Endothelial cell of umbilical vein (primary cell): Measurements from ENCODE around the gene LHX4. TPM values are rescaled to one million over a fixed set of nuclear protein-coding genes. Genes with fewer than 3 reads are reported as not detected.

Experiments
- BruUV-seq: library from RNA; stranded (reverse); fragments of 400-500 nt; replicated peaks from 2 replicates; lab custom pipeline; 2021; lab: Mats Ljungman, UMichigan
- CTCF ChIA-PET: fragments of 300-600, 350-600 bp; sonication (Branson Sonifier 250); formaldehyde crosslinking; loops from one replicate; lab custom pipeline; 2021; ENCODE audit warnings: antibody characterized with exemption, inconsistent platforms; lab: Charles Lee
- POLR2A ChIA-PET: fragments of 300-600, 350-600 bp; sonication (Branson Sonifier 250); formaldehyde crosslinking; loops from one replicate; lab custom pipeline; 2021; ENCODE audit warnings: antibody characterized with exemption, inconsistent platforms; lab: Charles Lee
- DNase-seq: peaks from one replicate; pipeline ENCODE4 v3.0.0-alpha.2; 2011; ENCODE audit warnings: low read depth, low spot score
- FAIRE-seq: peaks from 2 replicates; lab custom pipeline; 2011; peaks lifted over from hg19 to GRCh38; lab: Jason Lieb, UNC
- H2AFZ ChIP-seq: 2 replicates; pipeline ENCODE4 v1.6.0; 2012; ENCODE audit warnings: low read depth, low read length, control low read depth, inconsistent platforms
- H3K27ac ChIP-seq: 2 replicates; pipeline ENCODE4 v1.5.1; 2011; ENCODE audit warnings: low read depth, mild to moderate bottlenecking, control low read depth, low read length, moderate library complexity; ENCODE audit not compliant: insufficient read depth
- H3K27me3 ChIP-seq, 2 experiments: 2 replicates each; pipeline versions ENCODE4 v1.6.0 to v1.6.1; 2011; ENCODE audit warnings: low read length in 2 of 2, mixed read lengths in 1 of 2; ENCODE audit not compliant: control insufficient read depth in 2 of 2, insufficient read depth in 2 of 2
- H3K36me3 ChIP-seq, 2 experiments: 2 replicates in 1 of 2; 3 replicates in 1 of 2; pipeline ENCODE4 v1.5.1; 2011; ENCODE audit warnings: low read length in 2 of 2, mild to moderate bottlenecking in 1 of 2, moderate library complexity in 1 of 2; ENCODE audit not compliant: control insufficient read depth in 2 of 2, insufficient read depth in 2 of 2; ENCODE audit errors: extremely low read depth in 1 of 2
- H3K4me1 ChIP-seq: 3 replicates; pipeline ENCODE4 v1.5.1; 2011; ENCODE audit warnings: mild to moderate bottlenecking, low read length; ENCODE audit not compliant: control insufficient read depth, insufficient read depth; ENCODE audit errors: extremely low read depth
- H3K4me2 ChIP-seq: 2 replicates; pipeline ENCODE4 v1.6.1; 2011; ENCODE audit warnings: low read length, control low read depth, mixed read lengths; ENCODE audit not compliant: insufficient read depth
- H3K4me3 ChIP-seq, 3 experiments: fragments of 200-600 bp in 1 of 3; sonication (generic), shearing (Covaris generic) in 1 of 3; replicated peaks in 1 of 3; 2 replicates each; pipeline ENCODE4 v1.5.1; 2011 to 2016; ENCODE audit warnings: control low read depth in 3 of 3, low read length in 3 of 3, mild to moderate bottlenecking in 2 of 3, inconsistent platforms in 1 of 3, low read depth in 1 of 3, moderate library complexity in 1 of 3; ENCODE audit not compliant: insufficient read depth in 1 of 3
- H3K79me2 ChIP-seq: 2 replicates; pipeline ENCODE4 v1.6.0; 2012; ENCODE audit warnings: low read length, inconsistent platforms; ENCODE audit not compliant: control insufficient read depth, insufficient read depth
- H3K9ac ChIP-seq: replicated peaks from 2 replicates; pipeline ENCODE3; 2011; ENCODE audit warnings: low read length, control low read depth; ENCODE audit not compliant: insufficient read depth; ENCODE audit errors: extremely low read depth
- H3K9me1 ChIP-seq: replicated peaks from 3 replicates; pipeline ENCODE4 v1.6.0; 2011; ENCODE audit warnings: mild to moderate bottlenecking, low read length; ENCODE audit not compliant: control insufficient read depth, insufficient read depth; ENCODE audit errors: extremely low read depth
- H3K9me3 ChIP-seq: replicated peaks from 2 replicates; pipeline ENCODE4 v1.5.1; 2012; ENCODE audit warnings: low read length, inconsistent platforms; ENCODE audit not compliant: control insufficient read depth, insufficient read depth
- H4K20me1 ChIP-seq: replicated peaks from 2 replicates; pipeline ENCODE3; 2011; ENCODE audit warnings: mild to moderate bottlenecking, low read length; ENCODE audit not compliant: control insufficient read depth, insufficient read depth; ENCODE audit errors: extremely low read depth
- CTCF ChIP-seq, 2 donors: IDR thresholded peaks; 1 replicate in 1 of 2; 2 replicates in 1 of 2; pipeline ENCODE4 v1.5.1; 2011; ENCODE audit warnings: low read length in 2 of 2, mild to moderate bottlenecking in 2 of 2, moderate library complexity in 2 of 2, control low read depth in 1 of 2, inconsistent platforms in 1 of 2, low read depth in 1 of 2; ENCODE audit not compliant: insufficient read depth in 1 of 2; ENCODE audit errors: extremely low read depth in 1 of 2
- EZH2 ChIP-seq: IDR thresholded peaks from 2 replicates; pipeline ENCODE4 v1.6.1; 2012; ENCODE audit warnings: borderline replicate concordance, low read depth, mild to moderate bottlenecking, moderate library complexity, low read length, inconsistent platforms; ENCODE audit not compliant: severe bottlenecking
- FOS ChIP-seq: IDR thresholded peaks from 2 replicates; pipeline ENCODE4 v1.6.1; 2011; ENCODE audit warnings: mild to moderate bottlenecking, low read length, moderate library complexity, borderline replicate concordance; ENCODE audit not compliant: insufficient read depth
- GATA2 ChIP-seq: IDR thresholded peaks from 2 replicates; pipeline ENCODE4 v1.7.0; 2011; ENCODE audit warnings: low read depth, mild to moderate bottlenecking, moderate library complexity, mixed read lengths, low read length; ENCODE audit not compliant: insufficient read length, insufficient read depth
- JUN ChIP-seq: IDR thresholded peaks from 2 replicates; pipeline ENCODE4 v1.6.1; 2011; ENCODE audit warnings: borderline replicate concordance, low read depth; ENCODE audit not compliant: insufficient read length, insufficient read depth
- MAX ChIP-seq: IDR thresholded peaks from 2 replicates; pipeline ENCODE4 v1.6.1; 2011; ENCODE audit not compliant: insufficient read depth, insufficient read length
- MYC ChIP-seq: IDR thresholded peaks from one replicate; pipeline ENCODE4 v1.6.1; 2011; ENCODE audit warnings: mild to moderate bottlenecking, low read depth, low read length
- POLR2A ChIP-seq: IDR thresholded peaks from 2 replicates; pipeline ENCODE4 v1.6.1; 2012; ENCODE audit warnings: low read depth, mild to moderate bottlenecking, control low read depth, low read length
- POLR2AphosphoS5 ChIP-seq: IDR thresholded peaks from 2 replicates; pipeline ENCODE4 v1.6.1; 2012; ENCODE audit warnings: low read depth, mild to moderate bottlenecking, control low read depth, low read length, moderate library complexity; ENCODE audit not compliant: insufficient read depth
- dilution Hi-C: fragments of 300-500 bp; cut with MboI; formaldehyde crosslinking; loops from one replicate; pipeline ENCODE4 v1.15.0; 2019; ENCODE audit warnings: low sequenced_read_pairs; ENCODE audit not compliant: extremely low pct_ligation_motif_present
- intact Hi-C: fragments of 100-400 bp; cut with micrococcal nuclease; formaldehyde crosslinking; loops from one replicate; pipeline ENCODE4 v1.10.0; 2022
- polyA plus RNA-seq, 4 experiments: library from polyadenylated mRNA; depleted of rRNA in 3 of 4; stranded (reverse) in 3 of 4; unstranded in 1 of 4; fragments of >200 nt; gene quantifications; 2 replicates each; pipeline versions ENCODE4 v1.2.1 to v1.2.3, GENCODE V29; 2011 to 2012; ENCODE audit warnings: missing spikeins in 1 of 4
- total RNA-seq: library from RNA; stranded (reverse); gene quantifications from 2 replicates; pipeline ENCODE4 v1.2.3, GENCODE V29; 2021

Gene LHX4
- total and polyA plus RNA-seq, 2 donors (not counting 3 experiments of a cell fraction or from before 2014, with no cell fraction given), result not detected

GRCh38 chr1:180211156-180211859 is 18.8 kb upstream of the LHX4 start:
- intact Hi-C loops, result no loop called here
- no peak for FAIRE-seq

More at GRCh38 chr1:180211156-180211859, 18.8 kb upstream of the LHX4 start:
- H2AFZ ChIP-seq, result no peak overlapping the region
- H3K36me3 ChIP-seq, result no peaks in the 10 kb centered on the region
- peaks cover 0 to 3% of the 10 kb centered on the region in 2 experiments for H3K27me3 ChIP-seq
- H3K27ac ChIP-seq, result no peak overlapping the region
- no peaks in the 10 kb centered on the region for H3K4me1 ChIP-seq
- no peaks in the 10 kb centered on the region for H3K9me1 ChIP-seq
- ChIA-PET POLR2A (no interaction called here), CTCF (no interaction called here)
- DNase-seq, result no peak
- no peaks in the 10 kb centered on the region for H3K9me3 ChIP-seq
- dilution Hi-C loops, result no loop called here
- H3K4me2 ChIP-seq, result no peak overlapping the region
- no peak for TF ChIP-seq GATA2
- no peak for TF ChIP-seq MAX
- TF ChIP-seq FOS, result no peak
- TF ChIP-seq POLR2A, result no peak
- TF ChIP-seq EZH2, result no peak
- no peak for TF ChIP-seq CTCF (IDR thresholded peaks at IDR 0.05; ENCODE audit: extremely low read depth in 1 of 2, insufficient read depth in 1 of 2, low read depth in 1 of 2, low read length in 2 of 2)
- TF ChIP-seq MYC, result no peak
- no peak for TF ChIP-seq POLR2AphosphoS5
- TF ChIP-seq JUN, result no peak
- H3K9ac ChIP-seq, result no peak overlapping the region
- no peaks in the 10 kb centered on the region for H4K20me1 ChIP-seq
- BruUV-seq, result no TSS peak
- no peak overlapping the region for H3K4me3 ChIP-seq
- H3K79me2 ChIP-seq, result no peaks in the 10 kb centered on the region
